ENCODE results near the gene GLYR1.

GRCh38 chr16:4768549-4769305 lies 78.4 kb downstream of the GLYR1 start:
- TF ChIP-seq CTCF (IDR thresholded peaks at IDR 0.05) = no peak
- TF ChIP-seq SIN3A (IDR thresholded peaks at IDR 0.05; ENCODE audit: borderline replicate concordance, insufficient read depth, low read depth, low read length) = no peak
- peak; percentile 94 for TF ChIP-seq POLR2AphosphoS5 (IDR thresholded peaks at IDR 0.05; ENCODE audit: low read depth, low read length)
- TF ChIP-seq, protein P1, sequence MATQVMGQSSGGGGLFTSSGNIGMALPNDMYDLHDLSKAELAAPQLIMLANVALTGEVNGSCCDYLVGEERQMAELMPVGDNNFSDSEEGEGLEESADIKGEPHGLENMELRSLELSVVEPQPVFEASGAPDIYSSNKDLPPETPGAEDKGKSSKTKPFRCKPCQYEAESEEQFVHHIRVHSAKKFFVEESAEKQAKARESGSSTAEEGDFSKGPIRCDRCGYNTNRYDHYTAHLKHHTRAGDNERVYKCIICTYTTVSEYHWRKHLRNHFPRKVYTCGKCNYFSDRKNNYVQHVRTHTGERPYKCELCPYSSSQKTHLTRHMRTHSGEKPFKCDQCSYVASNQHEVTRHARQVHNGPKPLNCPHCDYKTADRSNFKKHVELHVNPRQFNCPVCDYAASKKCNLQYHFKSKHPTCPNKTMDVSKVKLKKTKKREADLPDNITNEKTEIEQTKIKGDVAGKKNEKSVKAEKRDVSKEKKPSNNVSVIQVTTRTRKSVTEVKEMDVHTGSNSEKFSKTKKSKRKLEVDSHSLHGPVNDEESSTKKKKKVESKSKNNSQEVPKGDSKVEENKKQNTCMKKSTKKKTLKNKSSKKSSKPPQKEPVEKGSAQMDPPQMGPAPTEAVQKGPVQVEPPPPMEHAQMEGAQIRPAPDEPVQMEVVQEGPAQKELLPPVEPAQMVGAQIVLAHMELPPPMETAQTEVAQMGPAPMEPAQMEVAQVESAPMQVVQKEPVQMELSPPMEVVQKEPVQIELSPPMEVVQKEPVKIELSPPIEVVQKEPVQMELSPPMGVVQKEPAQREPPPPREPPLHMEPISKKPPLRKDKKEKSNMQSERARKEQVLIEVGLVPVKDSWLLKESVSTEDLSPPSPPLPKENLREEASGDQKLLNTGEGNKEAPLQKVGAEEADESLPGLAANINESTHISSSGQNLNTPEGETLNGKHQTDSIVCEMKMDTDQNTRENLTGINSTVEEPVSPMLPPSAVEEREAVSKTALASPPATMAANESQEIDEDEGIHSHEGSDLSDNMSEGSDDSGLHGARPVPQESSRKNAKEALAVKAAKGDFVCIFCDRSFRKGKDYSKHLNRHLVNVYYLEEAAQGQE (IDR thresholded peaks at IDR 0.05; ENCODE audit: insufficient read depth in 1 of 2, low read depth in 2 of 2, low read length in 1 of 2) = no peak
